22Rv1 (cell line): ENCODE results near the gene SPATA9.

Source experiments
- CTCF ChIP-seq: fragments of 450-650 bp; IDR thresholded peaks from 2 replicates; pipeline ENCODE4 v1.5.1; 2017; ENCODE audit warnings: mild to moderate bottlenecking
- ZFX ChIP-seq: fragments of 450-650 bp; IDR thresholded peaks from 2 replicates; pipeline ENCODE4 v1.6.1; 2017; ENCODE audit warnings: antibody characterized with exemption, borderline replicate concordance

DNA sequence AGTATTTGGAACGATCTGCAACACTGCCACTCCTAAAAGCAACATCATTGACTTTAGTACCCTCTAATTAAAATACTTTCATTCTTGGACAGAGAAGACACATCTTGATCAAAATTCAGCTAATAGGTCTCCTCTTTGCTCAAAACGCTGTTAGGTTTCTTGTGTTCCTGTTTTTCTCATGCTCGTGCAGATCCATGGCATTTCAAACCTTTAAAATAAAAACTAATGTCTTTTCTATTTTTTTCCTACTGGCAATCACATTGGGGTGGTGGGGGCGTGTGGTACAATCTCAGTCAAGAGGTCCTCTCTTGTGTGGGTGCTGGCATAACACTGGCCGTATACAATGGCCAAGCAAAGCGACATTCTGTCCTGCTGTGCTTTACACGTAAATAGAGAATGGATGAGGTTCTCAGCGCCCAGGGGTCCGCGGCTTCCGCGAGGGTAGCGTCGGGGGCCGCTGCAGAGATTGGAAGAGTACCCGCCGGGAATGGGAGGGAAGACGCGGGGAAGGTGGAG, 63.2 kb downstream of the SPATA9 start:
- no peak for TF ChIP-seq CTCF
- no peak for TF ChIP-seq ZFX
